Fibroblast of skin of left biceps (primary cell): ENCODE data around the gene RIMBP2.

Source experiments
- DNase-seq, 2 experiments: peaks; one replicate each; pipeline ENCODE4 v3.0.0-alpha.2; 2013; ENCODE audit warnings: low read depth in 2 of 2

RIMBP2 gene

DNA sequence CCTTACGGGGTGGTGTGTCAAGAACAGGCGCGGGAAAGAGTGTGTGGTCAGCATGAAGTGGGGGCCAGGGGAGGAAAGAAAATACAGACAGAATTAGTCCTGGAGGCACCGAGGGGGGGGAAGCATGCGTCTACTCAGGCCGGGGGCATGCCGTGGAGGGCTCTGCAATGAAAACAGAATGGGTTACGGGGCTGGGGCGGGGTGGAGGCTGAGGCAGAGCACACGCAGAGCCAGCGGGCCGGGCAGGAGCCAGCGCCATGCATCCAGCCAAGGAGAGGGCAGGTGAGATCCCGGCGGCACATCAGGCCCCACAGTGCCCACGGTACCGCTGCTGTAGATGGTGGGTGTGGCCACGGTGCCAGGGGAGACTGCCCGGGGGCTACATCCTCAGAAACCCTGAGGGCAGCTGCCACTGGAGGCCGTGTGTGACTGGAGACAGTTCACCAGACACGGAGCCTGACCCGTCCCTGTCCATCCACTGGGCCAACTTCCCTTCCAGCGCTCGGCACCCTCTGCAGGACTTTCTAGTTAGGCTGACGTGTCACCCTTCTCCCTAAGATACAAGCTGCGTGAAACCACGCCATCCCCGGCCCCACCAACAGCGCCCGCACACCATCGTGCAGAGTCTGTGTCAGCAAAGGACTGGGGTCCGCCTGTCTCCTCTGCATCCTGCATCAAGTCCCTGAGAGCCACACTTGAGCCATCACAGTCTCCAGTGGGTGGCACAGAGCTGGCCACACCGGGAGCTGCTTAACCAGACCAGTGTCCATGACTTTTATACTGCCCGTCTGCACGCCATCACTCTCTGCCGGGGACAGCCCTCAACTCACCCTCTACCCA lies 291.0 kb downstream of the RIMBP2 start:
- no peak for DNase-seq

DNA sequence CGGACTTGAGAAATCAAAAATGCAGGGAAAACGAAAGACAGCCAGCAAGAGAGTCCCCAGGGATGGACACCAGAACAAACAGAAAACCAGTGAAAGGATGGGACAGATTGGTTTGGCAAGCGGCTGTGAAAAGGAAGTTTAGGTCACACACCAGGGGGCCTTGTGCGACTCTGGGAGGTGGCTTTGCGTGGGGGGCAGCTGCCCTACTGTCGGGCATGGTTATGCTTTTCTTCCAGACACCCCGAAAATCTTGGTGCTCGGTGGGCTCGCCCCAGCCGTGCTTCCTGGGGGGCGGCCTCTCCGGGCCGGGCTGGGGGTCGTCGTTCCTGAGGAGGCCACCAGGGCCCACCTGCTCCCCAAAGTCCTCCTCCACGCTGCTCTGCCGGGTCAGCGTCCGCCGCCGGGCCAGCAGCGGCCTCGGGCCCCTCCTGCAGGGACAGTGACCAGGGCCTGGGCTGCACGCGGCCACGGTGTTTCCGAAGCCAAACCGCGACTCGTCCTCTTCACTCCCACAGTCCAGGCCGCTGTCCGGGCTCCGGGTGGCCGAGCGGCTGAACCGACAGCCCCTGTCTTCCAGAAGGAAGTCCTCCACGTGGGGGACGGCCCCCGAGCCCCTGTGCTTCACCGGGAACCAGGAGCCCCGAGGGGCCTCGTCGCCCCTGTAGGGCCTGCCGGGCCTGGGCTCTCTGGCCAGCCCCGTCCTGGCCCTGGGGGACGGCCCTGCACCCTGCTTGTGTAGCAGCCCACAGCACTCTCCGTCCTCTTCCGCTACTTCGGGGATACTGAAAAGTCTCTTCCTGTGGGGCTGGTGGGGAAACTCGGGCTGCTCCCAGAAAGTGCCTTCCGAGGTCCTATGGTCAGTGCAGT lies 291.9 kb downstream of the RIMBP2 start:
- no peak for DNase-seq

DNA sequence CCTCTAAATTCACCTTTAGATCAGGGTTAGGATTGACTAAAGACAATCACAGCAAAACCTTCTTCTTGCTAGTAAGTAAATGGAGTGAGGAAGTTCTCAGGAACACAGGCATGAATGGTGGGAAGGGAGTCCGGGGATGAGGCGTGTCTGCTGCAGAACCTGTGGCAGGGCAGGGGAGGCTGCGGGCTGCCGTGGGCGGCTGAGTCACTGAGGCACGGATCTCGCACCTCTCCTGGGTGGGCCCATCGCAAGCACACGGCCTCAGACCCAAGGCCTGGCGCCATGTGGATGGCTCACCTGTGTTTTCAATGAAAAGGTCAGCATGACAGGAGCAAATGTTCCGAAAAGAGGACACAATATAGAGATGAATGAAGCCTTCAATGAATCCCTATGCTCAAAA lies 293.0 kb downstream of the RIMBP2 start:
- DNase-seq: no peak

DNA sequence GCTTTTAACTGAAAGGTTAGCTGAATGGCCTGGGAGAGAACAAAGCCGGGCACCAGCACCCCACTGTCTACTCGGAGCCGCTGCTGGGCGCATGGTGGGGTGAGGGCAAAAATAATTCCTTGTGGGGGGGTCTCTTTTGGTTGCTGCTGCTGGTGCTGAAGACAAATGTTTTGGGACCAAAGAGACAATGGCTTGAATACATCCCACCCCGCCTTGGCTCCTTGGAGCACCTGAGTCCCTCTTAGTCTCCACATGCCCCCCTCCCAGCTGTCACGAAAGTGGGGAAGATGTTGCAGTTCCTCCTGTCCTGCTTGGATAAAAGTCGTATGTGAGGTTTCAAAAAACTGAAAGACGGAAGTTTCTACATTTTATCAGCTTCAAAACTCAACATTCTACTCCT lies 293.4 kb downstream of the RIMBP2 start:
- DNase-seq: no peak

DNA sequence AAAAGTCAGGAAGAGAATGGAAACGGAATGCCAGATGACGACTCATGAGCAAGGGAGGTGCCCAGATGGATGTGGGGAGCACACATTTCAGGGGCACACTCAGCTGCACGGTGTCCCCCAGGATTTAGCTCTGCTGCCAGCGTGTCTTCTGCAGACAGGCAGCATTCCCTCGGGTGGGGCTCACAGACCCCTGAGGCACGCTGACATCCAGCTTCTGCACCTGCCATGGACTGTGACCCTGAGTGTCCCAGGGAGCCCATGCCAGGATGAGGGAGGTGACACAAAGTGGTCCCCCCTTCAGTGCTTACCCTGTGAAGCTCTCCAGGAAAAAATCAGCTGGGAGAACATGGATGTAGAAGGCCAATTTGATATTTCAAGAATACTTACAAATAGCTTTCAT lies 294.2 kb downstream of the RIMBP2 start:
- DNase-seq: no peak

DNA sequence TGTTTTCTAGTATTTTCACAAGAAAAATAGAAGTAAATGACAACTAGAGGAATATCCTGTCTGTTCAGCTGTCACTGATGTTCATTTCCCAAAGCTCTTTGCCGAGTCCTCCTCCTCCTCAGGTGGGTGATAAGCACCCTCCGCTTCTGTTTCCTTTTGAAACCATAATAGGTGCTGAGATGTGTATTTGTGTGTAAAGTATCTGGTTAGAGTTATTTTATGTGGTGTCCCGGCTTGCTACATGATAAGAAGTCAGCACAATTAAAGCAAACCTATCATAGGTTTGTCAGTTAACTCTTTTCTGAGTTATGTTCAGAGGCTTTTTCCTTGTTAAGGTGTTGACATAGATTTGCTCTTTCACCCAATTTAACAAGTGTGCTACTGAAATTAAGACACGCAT lies 296.0 kb downstream of the RIMBP2 start:
- no peak for DNase-seq

DNA sequence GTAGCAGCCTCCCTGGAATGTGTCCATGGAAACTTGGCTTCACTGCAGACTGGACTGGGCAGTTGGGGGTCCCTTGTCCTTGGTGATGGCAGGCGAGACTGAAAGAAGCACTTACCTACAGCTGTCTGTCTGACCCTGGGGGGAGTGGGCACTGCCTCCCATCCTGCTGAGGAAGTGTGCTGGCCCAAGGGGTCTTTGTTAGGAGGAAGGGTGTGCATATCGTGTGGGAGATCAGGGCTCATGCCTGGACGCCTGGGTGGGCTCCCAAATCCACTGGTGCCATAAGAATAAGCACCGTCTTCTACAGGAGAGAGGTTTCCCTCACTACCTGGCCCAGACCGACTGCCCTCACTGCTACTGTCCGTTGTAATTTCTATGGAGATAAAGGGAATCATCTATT lies 297.0 kb downstream of the RIMBP2 start:
- no peak for DNase-seq

DNA sequence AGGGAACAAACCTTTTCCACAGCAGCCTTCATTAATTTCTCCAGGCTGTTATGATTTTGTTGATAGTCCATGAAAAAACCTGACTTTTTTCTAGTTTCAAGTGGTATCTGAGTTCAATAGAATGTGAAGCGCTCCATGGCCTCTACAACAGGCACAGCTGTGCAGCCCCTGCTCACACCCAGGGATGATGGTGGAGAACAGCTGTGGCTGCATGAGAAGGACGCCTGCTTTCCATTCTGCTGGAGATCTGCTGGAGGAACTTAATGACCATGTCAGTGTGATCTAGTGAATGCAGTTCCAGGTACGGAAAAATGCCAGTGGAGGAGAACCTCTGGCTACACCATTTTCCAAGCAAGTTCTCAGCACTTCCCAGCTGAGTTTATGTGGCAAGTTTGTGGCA lies 297.8 kb downstream of the RIMBP2 start:
- no peak for DNase-seq

DNA sequence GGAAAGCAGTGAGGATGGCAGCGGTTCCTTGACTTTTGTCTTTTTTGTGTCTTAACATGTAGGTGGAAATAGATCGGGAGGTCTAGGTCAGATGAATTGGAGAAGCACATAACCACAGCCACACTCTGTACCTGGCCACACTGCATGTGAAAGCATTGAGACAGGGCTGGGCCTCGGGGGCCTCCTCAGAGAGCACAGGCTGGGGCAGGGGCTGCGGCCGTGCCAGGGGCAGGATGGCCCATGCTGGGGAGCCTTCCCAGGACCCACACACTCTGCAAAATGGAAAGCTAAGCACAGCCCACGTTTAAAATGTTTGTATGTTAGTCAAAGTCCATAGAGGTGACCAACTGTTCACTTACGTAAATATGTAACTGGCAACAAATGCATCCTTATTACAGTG lies 301.7 kb downstream of the RIMBP2 start:
- no peak for DNase-seq

DNA sequence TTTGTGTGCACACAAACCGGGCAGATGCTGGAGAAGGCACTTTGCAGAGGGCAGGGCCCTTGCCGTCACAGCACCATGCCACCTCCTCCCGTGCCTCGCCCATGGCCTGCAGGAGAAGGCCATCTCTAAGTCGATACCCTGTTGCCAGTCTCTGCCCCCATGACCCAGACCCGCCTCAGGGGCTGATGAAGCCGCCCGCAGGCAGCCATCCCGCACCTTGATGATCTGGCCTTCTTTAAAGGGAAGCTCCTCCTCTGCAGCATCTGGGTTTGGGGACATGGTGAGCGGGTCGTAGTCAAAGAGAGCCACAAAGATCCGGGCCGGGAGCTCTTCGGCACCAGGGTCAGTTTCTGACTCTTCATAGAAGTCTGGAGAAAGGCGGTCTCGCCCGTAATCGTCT lies 302.2 kb downstream of the RIMBP2 start:
- DNase-seq: no peak

DNA sequence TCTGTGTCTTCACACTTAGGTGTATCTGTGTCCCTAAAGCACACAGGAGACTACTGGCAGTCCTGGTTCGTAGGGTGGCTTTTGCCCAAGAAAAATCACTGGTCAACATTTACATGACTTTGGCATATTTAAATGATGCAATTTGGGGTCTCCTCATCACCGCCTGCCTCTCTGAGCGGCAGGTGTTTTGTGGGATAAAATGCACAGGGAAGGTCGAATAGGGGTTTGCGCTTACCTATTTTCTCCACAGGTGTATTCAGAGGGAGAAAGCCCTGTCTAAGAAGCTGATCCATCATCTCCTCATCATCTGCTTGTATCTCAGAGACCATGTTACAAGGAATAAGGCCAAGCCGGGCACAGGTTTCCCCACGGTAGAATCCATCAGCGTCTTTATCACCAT lies 303.7 kb downstream of the RIMBP2 start:
- DNase-seq: no peak

DNA sequence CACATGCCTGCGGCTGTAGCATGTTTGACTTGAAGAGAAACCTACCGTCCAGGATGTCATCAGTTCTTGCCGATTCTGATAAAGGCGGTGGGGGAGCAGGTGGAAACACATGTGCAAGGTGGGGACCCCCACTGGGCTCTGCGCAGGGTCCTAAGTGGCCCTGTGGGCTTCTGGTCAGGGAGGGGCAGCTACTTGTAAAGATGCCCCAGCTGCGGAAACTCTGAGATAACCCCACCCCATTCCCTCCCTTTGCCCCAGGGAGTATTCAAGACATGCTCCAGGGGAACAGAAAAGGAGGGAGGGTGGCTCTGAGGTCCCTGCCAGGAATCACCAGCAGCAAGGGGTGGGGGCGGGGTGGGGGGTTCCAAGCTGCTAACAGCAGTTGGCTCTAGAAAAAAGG lies 310.8 kb downstream of the RIMBP2 start:
- DNase-seq: no peak

DNA sequence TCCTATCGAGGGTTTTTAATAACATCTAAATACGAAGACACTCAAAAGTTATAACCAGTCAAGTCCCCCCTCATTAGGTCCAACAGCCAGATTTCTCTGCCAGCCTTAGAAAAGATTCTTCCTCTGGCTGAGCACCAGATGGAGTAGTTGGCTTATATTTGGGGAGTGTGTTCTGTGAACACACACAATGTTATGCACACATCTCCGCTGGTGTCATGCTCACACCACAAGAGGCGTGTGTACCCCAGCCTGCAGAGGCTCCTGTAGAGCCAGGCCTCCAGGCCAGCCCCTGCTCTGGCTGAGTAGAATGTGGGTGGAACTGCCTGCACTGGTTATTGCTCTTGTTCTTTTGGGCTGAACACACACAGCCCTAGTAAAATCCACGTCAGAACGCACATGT lies 314.4 kb downstream of the RIMBP2 start:
- no peak for DNase-seq

DNA sequence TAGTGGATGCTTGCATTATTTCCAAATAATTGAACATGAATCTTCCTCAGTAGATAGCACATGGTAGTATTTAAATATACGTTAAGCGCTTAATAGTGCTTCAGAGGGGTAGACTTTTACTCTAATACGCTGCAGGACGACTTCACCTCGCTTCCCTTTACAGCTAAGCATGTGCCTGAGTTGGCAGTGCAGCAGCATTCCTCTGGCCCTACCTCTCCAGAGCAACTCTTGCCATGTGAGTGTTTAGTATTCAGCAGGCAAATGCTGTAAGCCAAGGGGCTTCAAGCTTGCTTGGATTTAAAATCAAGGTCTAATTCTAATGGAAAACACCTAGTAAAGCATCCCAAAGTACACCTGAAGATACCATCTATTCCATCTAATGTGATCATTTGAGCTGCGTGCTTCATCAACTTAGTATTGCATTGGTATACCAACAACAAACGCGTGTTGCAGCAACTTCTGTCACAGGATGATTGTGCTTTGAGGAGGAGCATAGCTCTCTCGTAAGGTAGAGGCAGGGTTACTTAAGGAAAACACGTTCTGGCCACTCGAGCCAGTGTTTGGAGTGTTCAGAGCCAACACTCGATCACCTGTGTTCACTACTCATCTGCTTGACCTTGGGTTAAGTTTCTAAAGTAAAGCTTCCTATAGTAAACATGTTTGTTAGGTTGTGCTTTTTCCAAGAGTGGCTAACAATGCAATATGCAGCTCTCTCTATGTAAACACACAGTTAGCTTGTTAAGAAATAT lies 317.8 kb downstream of the RIMBP2 start:
- no peak for DNase-seq

DNA sequence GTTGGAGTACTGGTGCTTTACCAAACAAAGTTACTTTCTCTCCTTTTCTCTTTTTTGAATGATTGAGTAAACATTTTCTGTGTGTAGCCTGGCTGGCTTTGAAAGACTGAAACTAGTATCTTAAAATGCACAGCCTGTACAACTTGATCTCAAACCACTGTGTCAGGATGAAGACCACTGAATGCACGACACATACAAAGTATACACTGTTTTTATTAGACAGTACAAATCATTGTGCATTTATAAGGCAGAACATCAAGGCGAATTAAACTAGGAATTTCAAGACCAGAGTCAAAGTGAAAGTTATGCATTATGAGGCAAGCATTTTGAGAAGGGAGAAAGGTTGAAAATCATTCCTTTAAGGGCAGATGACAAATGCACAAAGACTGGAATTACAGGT lies 319.4 kb downstream of the RIMBP2 start:
- DNase-seq: no peak

DNA sequence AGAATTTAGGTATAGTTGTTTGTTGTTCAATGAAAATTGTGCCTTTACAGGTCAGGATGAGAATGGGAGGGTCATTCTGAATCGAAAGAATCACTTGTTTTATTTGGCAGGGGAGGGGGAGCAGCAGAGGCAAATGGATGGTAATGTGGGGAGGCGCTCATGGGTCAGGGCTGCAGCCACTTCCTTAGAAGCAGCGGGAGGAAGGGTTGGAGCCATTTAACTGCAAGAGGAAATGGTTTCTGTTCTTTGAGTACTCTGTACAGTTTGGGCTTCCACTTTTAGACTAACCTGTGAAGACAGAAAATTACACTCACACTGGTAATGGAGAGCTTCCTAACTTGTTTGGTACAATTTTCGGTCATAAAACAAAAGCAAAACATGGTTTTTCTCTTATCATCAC lies 321.2 kb downstream of the RIMBP2 start:
- no peak for DNase-seq

DNA sequence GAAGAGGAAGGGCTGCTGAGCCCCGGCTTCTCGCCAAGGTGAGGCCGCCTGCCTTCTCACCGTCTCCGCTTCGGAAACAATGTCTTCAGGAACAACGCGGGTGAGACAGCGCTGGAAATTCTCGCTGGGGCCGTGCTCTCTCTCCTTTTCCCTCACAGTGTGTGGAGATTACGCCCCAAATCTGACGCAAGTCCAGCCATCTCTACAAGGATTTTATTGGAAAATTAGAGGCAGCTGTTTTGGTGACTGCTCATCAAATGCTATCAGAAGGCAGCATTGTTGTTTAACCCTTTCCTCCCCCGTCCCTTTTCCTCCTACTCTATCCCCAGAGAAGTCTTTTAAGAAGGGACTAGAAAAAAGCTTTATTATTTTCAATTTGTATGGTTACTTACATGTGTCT lies 324.9 kb downstream of the RIMBP2 start:
- DNase-seq: no peak

DNA sequence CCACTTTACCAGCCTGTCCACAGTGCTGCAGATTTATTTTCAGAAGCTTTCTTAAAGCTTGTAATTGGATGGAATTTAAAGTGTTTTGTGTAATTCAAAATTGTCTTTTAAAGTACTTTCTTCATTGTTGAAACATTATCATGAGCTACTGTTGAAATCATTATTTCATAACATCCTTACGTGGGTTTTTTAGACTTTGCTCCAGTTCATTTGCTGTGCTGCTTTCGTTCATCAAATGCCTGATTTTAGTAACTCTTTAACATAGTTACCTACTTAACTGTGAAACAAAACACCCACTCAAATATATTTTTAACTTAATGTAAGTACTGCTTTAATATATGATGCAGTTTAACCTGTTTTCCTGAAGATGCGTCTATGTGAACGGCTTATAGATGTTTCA lies 330.9 kb downstream of the RIMBP2 start:
- no peak for DNase-seq

DNA sequence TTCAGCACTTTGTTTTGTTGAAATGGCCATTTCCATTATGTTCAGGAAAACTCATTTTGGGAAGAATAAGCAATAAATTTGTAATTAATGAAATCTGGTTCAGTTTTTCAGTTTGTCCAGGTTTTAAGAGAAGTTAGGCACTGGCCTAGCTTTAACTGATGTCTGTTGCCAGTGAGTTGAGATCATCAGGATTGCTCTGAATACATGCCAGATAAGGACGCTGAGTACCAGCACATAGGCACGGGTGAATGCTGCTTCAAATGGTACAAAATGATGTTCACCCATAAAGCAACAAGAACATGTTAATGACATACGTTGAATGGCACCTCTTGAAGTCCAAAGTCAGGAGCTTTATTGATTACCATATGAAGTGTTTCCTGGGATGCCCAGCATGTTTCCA lies 331.9 kb downstream of the RIMBP2 start:
- no peak for DNase-seq

DNA sequence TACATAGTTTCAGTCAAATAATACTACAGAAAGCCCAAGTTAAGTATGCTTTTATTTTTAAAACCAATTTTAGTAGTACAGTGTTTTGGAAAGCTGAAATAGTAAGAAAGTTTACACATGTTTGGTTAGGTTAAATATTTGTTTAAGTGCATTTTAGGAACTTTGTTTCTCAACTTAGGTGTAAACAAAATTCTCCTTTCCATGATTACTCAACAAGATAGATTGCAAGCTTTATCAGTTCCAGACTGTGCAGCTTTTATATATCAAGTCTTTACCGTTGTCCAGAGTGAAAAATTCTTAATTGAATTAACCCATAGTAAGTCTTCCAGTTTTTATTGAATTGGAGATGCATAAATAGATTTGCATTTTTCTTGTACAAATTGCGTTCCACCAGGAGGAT lies 333.3 kb downstream of the RIMBP2 start:
- DNase-seq: no peak

DNA sequence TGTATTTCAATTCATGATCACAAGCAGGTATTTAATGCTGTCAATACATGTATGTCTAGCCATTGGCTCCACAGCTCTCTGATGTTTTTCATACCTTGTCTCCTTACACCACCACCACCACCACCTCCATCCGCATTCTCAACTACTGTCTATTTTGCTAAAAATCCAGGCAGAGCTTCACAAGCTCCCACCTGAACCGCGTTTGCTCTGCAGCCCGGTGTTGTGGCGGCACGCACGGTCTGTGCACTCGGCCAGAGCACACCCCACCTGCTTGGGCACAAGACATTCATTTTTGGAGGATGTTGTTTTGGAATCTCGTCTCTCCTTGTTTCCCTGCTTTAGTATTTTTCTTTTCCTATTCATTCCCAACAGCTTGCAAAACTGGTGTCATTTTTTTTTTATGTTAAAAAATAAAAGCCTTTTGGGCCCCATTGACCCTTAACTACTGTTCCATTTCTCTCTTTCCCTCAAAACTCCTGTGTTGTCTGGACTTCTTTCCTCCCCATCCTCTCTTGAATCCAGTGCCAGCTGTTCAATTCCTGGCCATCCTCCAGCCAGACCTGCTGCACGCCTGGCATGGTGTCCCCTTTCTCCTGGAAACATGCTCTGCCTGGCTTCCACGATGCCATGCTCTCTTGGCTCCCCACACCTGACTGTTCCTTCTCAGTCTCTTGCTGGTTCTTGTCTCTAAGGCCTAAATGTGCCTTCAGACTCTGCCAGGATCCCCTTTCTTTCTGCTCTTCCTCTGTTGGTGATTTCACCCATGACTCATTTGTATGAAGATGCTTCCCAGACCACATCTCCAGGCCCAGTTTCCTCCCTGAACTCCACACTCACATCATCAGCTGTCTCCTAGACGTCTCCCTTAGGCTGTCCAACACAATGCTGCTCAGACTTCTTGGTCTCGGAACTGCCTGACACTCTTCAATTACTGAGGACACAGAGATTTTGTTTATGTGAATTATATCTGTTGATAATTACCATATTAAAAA lies 340.5 kb downstream of the RIMBP2 start:
- no peak for DNase-seq
